Measurements from ENCODE around the gene BICD1.
A peak's percentile ranks its signal among the peaks of the same experiment; 100 is the strongest.

The BICD1 gene

DNA sequence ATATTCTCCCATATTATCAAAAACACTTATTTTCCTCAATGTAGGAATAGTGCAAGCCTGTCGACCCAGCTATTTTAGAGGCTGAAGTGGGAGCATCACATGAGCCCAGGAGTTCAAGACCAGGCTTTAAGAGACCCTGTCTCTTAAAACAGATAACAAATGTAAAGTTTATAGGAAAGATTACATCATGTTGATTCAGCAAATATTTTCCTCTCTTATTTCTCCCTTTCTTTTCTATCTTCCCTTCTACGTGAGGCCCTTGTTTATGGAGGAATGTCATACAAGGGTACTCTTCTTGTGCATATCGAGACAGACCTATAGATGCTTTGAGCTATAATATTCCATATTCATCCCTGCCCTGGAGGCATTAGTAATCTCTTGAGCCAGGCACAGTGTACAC lies 256.2 kb downstream of the BICD1 start:
- no peak for DNase-seq

GRCh38 chr12:32365473-32366064 lies 258.9 kb downstream of the BICD1 start:
- no peak for DNase-seq

DNA sequence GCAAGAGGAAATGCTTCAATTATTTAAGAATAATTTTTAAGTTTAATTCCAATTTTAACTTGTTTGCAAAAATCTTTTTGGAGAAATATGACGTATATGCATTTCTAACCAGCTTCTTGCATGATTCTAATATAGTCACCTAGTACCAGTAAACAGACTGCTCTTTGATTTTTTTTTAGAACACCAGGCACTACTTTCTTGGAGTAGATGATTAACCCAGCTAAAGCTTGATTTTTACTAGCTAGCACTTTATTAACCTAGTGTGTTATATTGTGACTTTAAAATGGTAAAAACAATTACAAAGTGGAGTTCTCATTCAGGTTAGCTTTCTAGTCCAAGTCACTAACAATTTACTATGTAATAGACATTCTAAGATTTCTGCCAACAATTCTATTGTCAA lies 260.1 kb downstream of the BICD1 start:
- DNase-seq = no peak

DNA sequence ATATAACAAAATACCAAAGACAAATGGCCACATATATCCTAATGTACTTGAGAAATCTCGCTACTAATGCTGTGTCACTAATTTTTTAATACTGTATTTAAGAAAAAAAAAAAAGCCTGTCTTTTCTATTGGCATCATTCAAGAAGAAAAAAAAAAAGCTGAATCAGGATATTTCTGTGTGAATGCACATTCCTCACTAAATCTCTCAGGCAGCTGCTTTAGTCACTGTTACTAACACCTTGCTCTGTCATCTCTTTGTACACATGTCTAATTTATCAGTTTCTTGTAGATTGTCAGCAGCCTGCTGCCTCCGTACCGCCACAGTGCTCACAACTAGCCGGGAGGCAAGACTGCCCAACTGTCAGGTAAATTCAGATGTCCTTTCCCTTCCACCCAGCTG lies 260.7 kb downstream of the BICD1 start:
- no peak for DNase-seq

DNA sequence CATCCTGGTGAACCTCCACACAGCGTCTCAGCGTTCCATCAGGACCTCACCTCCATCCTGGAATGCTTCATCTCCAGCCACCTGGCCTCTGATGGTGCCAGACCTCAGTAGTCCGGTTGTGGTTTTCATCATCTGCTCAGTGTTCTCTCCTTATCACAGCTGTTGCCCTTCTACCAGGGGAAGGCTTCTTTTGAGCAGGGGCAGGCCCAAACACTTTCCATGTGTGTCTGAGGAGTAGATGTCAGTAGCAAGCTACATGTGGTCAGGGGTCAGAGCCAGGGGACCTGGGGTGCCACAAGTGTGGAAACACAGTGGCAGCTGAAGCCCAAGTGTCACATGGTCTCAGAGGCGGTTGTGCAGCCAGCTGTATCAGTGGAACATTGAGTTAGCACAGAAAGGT lies 262.6 kb downstream of the BICD1 start:
- DNase-seq = no peak

DNA sequence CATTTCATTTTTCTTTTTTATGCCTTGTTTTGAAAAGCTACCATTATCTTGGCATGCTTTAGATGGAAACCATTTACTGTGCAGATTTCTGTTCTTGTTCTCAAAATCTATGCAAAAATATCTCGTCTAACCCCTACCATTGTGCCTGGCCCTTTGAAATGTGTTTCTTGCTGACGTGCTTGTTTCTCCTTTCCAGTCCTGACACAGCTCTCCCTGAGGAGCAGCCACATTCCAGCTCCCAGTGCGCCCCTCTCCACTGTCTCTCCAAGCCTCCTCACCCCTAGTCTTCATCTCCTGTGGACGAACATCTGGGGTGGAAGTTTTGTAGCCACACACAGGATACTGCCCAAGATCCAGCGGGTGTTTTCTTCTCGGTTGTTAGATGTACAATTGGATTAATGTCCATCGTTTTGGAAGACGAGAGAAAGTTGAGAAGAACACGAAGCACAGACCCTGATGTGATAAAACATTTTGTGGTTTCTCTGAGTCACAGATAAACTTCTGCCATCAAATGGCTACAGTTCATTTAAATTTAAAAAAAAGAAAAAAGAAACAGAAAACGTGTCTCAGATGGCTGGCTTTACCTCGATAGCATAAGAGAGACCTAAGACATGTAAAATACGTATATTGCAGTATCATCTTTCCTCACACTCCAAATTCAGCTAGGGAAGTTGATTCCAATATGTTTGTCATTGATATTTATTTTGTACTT lies 270.9 kb downstream of the BICD1 start:
- DNase-seq = no peak

- DNase-seq = no peak
These were observed 272.6 kb downstream of the BICD1 start for GRCh38 chr12:32379213-32379612.

DNA sequence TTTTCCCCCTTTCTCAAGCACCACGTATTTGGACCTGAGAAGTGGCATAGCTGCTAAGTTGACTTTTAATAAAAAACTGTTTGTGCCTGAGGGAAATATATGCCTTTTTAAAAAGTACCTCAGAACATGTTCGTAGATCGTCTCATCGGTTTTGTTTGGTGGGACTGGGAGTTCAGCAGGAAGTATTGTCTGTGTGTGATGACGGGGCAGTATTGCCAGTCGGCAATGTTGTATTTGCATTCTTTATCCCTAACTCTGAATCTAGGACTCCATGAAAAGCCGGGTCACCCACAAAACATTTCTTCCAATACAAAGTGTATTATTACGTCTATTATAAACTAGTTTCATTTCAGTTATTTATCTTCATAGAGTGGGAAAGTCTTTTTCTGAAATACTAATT lies 273.0 kb downstream of the BICD1 start:
- DNase-seq = no peak

GRCh38 chr12:32382226-32382625 lies 275.6 kb downstream of the BICD1 start:
- DNase-seq = no peak

GRCh38 chr12:32390572-32391219 lies 284.0 kb downstream of the BICD1 start:
- no peak for DNase-seq

- DNase-seq = no peak
These were observed 288.4 kb downstream of the BICD1 start for GRCh38 chr12:32395026-32395425.

DNA sequence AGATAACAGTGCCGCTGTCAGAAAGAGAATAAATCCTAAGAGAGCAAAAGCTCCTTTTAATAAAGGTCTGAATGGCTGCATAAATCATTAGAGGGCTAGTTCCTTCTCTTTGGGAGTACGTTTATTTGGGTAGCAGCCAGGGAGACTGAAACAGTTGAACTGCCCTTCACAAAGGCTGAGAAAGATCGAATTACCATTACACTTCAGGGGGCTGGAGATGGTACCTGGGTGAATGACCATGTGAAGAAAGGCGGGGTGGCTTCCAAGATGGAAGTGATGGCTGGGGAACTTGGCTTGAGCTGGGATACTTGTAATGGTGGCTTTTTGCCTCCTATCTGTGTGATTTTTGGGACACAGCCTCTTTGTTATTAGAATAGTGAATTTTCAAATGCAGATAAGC lies 291.0 kb downstream of the BICD1 start:
- DNase-seq = no peak

GRCh38 chr12:32398181-32398580 lies 291.5 kb downstream of the BICD1 start:
- no peak for DNase-seq

- no peak for DNase-seq
These were observed 292.2 kb downstream of the BICD1 start for GRCh38 chr12:32398816-32399369.

DNA sequence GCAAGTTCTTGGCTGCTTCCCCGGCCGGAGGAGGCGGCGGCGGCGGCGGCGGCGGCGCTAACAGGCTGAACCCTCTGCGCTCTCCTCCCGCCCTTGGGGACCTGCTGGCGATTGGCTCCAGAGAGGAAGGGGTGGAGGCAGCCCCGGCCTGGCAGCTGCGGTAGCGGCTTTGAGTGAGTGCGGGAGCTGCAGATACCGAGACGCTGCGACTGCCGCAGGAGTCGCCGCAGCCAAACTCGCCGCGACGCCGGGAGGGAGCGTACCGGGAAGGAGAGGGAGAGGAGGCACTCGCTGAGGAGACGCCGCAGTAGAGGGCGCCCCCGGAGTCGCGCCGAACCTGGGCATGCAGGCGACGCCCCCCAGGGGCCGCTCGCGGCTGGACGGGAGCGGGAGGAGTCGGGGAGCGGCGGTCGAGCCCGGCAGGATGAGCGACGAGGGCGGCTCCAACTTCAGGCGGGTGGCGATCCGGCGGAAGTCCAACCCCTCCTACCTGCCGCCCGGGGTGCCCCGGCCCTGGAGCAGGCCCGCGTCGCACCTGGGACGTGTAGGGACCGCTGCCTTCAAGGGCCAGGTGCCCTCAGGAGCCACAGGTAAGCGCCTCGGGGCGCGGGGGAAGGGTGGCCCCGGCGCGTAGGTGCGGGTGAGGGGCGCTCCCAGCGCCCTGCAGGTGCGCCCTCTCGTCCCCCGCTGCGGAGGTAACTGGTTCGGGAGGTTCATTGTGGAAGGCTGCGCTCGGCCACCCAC lies 292.9 kb downstream of the BICD1 start, which contains the start of gene FGD4:
FGD4 (plus strand) TSS at position 189 of the 744 bp plus-strand sequence.
- DNase-seq = peak; percentile 14

GRCh38 chr12:32400114-32400672 lies 293.5 kb downstream of the BICD1 start:
- no peak for DNase-seq

GRCh38 chr12:32400866-32401265 lies 294.2 kb downstream of the BICD1 start:
- no peak for DNase-seq

- DNase-seq = no peak
These were observed 295.5 kb downstream of the BICD1 start for GRCh38 chr12:32402170-32402569.

DNA sequence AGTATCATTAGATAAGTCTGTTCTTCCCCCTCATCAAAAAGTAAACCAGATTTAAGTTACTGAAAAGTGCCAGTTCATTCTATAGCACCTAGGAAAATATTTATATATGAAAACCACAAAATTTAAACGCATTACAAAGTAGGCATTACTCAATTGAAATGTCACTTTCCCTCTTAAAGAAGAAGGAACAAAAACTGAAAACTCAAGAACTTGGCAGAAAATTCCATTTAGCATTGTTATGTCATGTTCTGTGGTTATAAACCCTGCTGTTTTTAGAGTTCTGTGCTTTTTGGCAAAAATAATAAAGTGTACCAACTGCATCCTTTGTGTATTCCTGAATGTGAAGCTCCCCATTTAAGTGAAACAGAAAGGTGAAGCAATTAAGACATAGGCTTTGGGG lies 296.3 kb downstream of the BICD1 start:
- DNase-seq = no peak

DNA sequence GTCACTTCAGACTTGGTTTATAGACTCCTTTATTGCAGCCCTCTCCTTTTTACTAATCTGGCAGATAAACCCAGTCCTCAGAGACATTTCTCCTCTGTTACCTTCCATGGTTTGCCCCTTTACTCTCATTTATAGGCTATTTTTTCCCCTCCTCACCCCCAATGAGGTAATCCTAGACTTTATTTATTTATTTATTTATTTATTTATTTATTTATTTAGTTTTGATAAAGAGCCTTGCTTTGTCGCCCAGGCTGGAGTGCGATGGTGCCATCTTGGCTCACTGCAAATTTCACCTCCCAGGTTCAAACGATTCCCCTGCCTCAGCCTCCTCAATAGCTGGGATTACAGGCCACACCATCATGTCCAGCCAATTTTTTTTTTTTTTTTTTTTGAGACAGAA lies 301.1 kb downstream of the BICD1 start:
- DNase-seq = no peak

- DNase-seq = no peak
These were observed 306.8 kb downstream of the BICD1 start for GRCh38 chr12:32413412-32413811.

DNA sequence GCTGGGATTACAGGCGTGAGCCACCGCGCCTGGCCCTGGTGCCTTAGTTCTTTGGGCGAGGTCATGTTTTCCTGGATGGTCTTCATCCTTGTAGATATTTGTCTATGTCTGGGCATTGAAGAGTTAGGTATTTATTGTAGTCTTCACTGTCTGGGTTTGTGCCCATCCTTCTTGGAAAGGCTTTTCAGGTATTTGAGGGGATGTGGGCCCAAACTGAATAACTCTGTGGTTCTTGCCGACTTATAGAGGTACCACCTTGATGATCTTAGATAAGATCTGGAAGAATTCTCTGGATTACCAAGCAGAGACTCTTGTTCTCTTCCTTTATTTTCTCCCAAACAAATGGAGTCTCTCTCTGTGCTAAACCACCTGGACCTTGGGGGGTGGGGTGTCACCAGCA lies 311.6 kb downstream of the BICD1 start:
- no peak for DNase-seq

Data from activated effector memory CD4-positive, alpha-beta T cell treated with Interleukin-2 at 50 U/mL for 16 hours (primary cell).